ENCODE data around the gene NASP.

DNA sequence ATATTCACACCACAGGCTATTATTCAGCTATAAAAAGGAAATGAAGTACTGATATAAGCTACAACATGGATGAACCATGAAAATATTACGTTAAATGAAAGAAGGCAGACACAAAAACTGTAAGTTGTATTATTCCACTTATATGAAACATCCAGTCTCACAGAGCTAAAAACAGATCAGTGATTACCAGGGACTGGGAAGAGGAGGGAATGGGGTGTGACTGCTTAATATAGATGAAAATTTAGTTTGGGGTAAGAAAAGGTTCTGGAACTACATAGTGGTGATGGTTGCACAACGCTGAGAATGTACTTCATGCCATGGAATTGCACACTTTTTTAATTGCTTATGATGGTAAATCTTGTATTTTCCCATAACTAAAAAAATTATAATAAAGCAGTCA is 83.0 kb downstream of the NASP start:
- TF ChIP-seq, protein P1, sequence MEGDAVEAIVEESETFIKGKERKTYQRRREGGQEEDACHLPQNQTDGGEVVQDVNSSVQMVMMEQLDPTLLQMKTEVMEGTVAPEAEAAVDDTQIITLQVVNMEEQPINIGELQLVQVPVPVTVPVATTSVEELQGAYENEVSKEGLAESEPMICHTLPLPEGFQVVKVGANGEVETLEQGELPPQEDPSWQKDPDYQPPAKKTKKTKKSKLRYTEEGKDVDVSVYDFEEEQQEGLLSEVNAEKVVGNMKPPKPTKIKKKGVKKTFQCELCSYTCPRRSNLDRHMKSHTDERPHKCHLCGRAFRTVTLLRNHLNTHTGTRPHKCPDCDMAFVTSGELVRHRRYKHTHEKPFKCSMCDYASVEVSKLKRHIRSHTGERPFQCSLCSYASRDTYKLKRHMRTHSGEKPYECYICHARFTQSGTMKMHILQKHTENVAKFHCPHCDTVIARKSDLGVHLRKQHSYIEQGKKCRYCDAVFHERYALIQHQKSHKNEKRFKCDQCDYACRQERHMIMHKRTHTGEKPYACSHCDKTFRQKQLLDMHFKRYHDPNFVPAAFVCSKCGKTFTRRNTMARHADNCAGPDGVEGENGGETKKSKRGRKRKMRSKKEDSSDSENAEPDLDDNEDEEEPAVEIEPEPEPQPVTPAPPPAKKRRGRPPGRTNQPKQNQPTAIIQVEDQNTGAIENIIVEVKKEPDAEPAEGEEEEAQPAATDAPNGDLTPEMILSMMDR (IDR thresholded peaks at IDR 0.05), result no peak
- no peak for TF ChIP-seq POLR2A (IDR thresholded peaks at IDR 0.05)
